GM21367 (cell line): ENCODE measurements around the gene SDHB.

Experiments used
- ATAC-seq: cut with Tn5 transposase; IDR thresholded peaks from one replicate; pipeline ENCODE4 v1.9.1; 2021; ENCODE audit not compliant: unreplicated experiment

SDHB gene

GRCh38 chr1:17053685-17054410 is at the start of gene SDHB:
Gene SDHB, minus strand, starts transcription at chr1:17054032. Its CDS starts 13 bp downstream, at chr1:17054019.
- ATAC-seq, result peak; percentile 93

GRCh38 chr1:17102232-17102631 is 48.4 kb upstream of the SDHB start:
- ATAC-seq, result no peak

GRCh38 chr1:17101261-17101660 is 47.4 kb upstream of the SDHB start:
- no peak for ATAC-seq

- ATAC-seq, result no peak
Measured at GRCh38 chr1:17099616-17100340, 45.9 kb upstream of the SDHB start.

- no peak for ATAC-seq
Measured at GRCh38 chr1:17098446-17099317, 44.9 kb upstream of the SDHB start.

GRCh38 chr1:17097787-17098186 is 44.0 kb upstream of the SDHB start:
- ATAC-seq, result no peak

- ATAC-seq, result no peak
Measured at GRCh38 chr1:17097147-17097546, 43.3 kb upstream of the SDHB start.

GRCh38 chr1:17096584-17096983 is 42.8 kb upstream of the SDHB start:
- ATAC-seq, result no peak

- ATAC-seq, result no peak
Measured at GRCh38 chr1:17095141-17095540, 41.3 kb upstream of the SDHB start.

GRCh38 chr1:17094664-17095063 is 40.8 kb upstream of the SDHB start:
- ATAC-seq, result no peak

- ATAC-seq, result no peak
Measured at GRCh38 chr1:17093822-17094393, 40.1 kb upstream of the SDHB start.

GRCh38 chr1:17091252-17091651 is 37.4 kb upstream of the SDHB start:
- no peak for ATAC-seq

- ATAC-seq, result no peak
Measured at GRCh38 chr1:17089506-17089905, 35.7 kb upstream of the SDHB start.

- ATAC-seq, result no peak
Measured at GRCh38 chr1:17086751-17087150, 32.9 kb upstream of the SDHB start.

- no peak for ATAC-seq
Measured at GRCh38 chr1:17084787-17085186, 31.0 kb upstream of the SDHB start.

GRCh38 chr1:17082761-17083160 is 28.9 kb upstream of the SDHB start:
- no peak for ATAC-seq

GRCh38 chr1:17081439-17081838 is 27.6 kb upstream of the SDHB start:
- ATAC-seq, result no peak

- no peak for ATAC-seq
Measured at GRCh38 chr1:17080880-17081279, 27.0 kb upstream of the SDHB start.

GRCh38 chr1:17080085-17080759 is 26.4 kb upstream of the SDHB start:
- ATAC-seq, result no peak

GRCh38 chr1:17078991-17079868 is 25.4 kb upstream of the SDHB start:
- ATAC-seq, result no peak
